GM21529 (cell line): Measurements from ENCODE around the gene ADGRL3.

Source experiments
- ATAC-seq: cut with Tn5 transposase; IDR thresholded peaks from one replicate; pipeline ENCODE4 v1.9.1; 2021; ENCODE audit not compliant: unreplicated experiment

The ADGRL3 gene

DNA sequence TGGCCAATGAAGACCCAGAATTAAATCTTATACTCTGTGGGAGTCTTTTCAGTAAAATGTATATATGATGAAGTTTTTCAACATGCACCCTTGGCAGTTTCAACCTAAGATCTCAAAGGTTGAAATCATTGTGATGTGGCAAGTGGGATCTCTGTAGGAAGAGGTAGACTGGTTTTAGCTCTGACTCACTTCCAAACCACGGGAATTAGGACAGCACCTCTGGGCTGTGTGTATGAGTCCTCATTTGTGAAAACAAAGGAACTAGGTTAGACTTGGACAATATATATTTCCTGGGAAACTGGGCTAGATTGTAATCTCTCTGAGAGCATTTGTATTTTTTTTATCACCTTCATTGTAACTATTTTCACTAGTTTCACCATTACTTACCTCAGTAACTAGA lies 333.0 kb downstream of the ADGRL3 start:
- no peak for ATAC-seq

DNA sequence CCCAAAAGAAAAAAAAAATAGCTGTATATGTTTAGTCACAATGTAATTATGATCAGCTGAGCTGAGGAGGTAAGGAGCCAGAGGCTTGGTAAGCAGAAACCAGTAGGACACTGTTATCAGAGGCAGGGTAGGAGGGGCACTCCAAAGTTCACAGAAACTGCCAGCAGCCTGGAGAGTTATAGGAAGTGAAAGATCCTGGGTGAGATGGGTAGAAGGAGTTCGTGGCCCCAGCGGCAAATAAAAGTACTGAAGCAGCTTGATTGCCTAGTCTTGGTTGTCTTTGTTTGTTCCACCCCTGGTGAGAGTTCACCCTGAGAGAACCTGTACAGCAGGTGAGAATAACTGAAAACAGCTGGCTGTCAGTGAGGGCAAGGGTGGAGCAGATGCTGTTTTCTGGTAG lies 340.8 kb downstream of the ADGRL3 start:
- no peak for ATAC-seq

DNA sequence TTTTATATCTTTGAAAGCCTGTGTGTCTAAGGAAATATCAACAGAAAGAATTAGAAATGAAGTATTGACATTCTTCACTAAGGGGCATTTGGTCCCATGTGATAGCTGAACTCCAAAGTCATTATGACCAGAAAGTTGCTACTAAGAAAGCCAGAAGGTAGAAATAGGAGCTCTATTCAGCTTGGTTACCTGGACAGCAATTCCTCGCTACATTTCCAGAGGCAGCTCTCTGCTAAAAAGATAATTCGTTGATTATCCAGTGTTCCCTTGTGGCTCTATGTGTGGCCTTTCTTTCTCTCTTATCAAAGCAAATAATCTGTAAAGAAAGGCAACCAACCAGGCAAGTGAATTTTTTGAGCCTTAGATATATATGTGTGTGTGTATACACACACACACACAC lies 341.3 kb downstream of the ADGRL3 start:
- no peak for ATAC-seq

DNA sequence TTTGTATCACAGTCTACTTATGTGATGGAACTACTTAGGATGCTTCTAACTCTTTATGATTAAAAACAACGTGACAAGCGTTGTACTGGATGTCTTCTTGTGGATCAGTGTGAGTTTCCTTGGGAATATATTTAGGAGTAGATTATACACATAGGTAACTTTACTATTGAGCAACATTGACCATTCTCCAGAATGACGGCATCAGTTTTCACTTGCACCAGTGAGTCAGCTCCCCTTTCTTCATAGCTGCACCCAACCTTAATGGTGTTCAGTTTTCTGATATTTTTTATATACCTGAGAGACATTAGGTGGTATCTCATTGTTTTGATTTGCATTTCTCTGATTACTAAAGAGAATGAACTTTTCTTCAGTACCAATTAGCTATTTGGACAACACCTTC lies 343.9 kb downstream of the ADGRL3 start:
- ATAC-seq: no peak

DNA sequence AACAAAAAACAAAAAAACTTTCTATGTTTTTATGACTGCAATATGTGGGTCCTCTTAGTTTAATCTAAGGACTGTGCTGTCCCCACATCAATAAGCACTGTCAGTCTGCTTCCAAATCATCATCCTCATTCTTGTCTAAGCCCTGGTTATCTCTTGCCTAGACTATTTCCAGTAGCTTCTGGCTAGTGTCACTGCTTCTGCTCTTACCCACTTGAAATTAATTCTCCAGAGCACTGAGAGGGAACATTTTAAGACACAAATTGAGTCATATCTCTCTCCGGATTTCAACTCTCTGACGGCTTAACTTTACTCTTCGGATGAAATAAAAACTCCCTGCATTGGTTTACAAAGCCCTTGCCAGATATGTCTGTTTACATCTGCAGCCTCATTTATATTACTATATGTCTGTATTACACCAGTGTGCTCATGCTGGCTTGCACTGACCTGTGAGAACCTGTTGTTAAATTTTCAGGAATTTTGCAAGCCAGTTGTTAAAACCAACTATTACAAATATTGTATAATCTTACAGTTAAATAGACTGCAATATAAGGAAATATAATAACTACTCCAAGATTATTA lies 345.9 kb downstream of the ADGRL3 start:
- no peak for ATAC-seq

DNA sequence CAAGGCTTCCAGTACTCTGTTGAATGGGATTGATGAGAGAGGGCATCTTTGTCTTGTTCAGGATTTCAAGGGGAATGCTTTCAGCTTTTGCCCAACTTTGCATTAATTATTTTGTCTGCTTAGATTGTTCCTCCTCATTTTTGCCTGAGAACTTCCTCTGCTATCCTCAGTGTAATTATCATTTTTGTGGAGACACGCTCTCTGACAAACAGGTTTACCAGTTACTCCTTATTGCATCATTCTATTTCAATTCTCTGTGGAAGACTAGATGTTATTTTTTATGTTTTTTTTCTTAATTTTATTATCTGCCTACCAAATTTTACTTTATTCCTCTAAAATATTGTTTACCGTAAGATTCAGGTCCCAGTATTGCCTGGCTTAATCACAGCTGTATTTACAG lies 349.2 kb downstream of the ADGRL3 start:
- no peak for ATAC-seq

DNA sequence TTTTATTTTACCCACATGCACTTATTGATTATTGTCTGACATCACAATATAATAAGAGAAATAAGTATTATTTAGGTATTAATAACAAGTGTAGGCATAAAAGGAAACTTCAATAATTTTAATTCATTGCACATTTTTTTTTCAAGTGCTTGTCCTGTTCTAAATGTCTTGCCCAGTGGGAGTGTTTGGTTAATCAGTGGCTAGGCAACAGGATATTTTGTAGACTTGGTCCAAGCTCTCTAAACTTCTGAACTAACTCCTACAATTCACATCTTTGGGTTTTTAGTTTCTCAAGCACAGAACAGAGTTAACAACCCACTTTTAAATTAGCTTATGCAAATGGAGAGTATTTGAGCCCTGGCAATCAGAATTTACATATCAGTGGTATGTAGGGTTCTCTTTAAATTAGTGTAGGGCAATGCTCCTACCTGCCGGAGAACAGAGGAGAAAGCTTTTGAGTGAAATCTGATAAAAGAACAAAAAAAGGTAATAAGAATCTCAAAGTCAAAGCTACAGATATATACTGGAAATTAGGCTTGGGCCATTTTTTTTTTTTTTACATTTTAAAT lies 353.5 kb downstream of the ADGRL3 start:
- ATAC-seq: no peak

DNA sequence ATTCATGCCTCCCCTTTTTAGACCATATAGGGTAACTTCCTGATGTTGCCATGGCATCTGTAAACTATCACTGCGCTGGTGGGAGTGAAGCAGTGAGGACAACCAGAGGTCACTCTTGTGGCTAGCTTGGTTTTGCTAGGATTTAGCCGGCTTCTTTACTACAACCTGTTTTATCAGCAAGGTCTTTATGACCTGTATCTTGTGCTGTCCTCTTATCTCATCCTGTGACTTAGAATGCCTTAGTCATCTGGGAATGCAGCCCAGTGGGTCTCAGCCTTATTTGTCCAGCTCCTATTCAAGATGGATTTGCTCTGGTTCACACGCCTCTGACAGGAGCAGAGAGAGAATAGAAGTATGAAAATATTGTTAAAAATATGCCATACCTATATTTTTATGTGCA lies 355.7 kb downstream of the ADGRL3 start:
- ATAC-seq: no peak

DNA sequence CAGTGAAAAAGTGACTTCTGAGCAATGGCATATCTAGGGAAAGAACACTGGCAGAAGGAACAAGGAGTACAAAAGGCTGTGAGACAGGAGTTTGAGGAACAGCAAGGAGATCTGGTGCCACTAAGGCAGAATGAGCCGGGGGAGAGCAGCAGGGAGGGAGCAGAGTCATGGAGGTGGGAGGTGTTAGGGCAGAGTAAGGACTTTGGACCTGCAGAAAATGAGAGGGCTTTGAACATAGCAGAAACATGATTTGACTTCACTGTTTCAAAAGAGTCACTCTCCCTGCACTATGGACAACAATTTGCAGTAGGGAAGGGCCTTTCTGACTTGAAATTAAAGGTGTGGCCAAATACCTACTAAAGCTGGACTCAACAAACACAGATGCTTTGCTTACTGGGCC lies 356.2 kb downstream of the ADGRL3 start:
- ATAC-seq: no peak

DNA sequence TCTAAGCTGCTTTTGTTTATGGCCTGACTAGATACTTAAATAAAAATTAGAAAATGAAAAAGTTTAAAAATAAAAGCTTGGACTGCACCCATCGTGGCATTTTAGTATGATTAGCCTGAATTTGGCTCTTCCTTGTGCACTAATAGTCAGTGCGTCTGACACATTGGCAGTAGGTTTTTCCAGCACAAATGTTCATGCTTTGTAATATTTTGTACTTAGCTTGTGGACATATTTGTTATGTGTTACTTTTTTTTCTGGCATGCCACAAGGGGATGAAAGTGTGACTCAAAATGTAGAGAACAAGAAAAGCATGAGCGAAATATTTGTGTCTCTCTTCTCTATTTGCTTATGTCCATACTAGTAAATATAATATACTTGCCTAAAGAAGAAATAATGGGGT lies 359.3 kb downstream of the ADGRL3 start:
- no peak for ATAC-seq

DNA sequence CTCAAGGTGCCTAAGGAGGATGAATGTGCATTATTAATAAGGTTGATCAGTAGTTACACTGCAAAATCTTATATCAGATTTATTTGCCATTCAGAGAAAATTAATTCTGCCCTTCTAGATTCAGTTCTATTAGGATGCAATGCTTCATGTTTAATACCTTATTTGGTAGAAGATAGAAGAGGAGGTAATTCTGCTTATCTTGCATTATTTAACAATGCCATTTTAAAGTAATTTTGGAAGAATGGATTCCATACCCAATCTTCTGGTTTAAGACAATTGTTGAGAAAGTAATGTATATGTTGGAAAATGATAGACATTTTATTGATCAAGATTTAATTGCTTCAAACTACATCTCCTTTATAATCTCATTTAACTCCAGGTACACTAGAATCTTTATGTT lies 360.9 kb downstream of the ADGRL3 start:
- ATAC-seq: no peak

DNA sequence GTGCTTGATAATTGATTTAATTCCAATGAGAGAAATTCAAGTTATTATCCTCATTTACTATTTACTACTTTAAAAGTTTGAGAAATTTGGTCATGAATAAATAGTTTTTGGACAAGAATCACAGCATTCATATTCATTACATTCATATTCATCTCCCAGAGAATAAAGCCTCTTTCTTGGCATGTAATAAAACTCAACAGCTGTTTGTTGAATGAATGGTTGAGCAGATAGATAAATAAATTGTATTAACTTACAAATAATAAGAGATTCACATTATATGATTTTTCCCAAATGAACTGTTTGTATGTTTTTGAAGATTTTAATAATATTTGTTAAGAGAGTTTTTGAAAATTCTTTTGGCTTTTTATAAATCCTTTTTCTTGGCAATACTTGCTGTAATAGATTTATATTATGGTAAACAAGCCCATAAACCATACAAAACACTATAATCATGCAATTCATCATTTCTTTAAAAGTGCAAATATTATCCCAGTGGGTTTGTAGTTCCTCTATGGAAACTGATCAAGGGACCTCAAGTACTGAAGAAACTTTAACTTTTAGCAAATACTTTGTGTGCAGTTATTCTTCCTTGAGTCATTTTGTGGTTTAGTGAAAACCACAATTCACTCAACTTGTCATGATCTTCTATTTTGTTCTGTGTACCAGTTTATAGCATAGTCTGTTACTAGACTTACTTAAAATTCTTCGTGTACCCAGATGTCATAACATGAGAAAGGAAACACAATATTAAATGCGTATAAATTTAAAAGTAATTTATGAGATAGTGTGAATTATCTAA lies 371.8 kb downstream of the ADGRL3 start:
- ATAC-seq: no peak

DNA sequence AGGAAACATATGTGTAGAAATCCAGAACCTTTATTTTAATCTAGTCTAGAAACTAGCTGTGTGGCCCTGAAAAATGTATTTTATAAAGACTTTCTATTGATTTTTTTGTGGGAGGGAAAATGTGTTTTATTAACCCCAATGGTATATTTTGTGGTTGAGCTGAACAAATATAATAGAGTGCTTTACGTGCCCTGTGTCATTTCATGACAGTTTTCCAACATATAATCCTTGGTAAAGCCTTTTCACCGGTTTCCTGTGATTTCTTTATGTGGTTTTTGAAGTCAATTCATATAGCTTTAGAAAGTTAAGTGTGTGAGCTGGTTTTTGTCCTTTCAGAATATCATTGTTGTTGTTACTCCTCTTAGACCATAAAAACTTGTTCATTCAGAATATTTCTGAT lies 375.7 kb downstream of the ADGRL3 start:
- ATAC-seq: no peak

DNA sequence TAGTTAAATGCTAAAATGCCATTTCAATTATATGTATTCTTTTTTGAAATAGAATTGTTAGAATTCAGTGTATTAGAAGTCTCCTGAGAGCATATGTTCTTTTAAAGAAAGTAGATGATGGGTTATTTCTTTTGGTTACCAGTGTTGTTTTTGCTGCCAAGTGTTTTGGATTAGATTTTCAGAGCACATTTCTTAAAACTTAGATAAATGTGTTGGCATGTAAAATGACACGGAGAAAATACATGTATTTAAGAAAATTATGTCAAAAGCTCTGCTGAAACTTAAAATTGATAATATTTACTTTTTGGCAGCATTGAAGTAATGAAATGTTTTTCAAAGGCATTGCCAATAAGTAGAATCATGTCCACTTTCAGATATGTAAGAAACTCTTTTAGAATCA lies 379.7 kb downstream of the ADGRL3 start:
- ATAC-seq: no peak

DNA sequence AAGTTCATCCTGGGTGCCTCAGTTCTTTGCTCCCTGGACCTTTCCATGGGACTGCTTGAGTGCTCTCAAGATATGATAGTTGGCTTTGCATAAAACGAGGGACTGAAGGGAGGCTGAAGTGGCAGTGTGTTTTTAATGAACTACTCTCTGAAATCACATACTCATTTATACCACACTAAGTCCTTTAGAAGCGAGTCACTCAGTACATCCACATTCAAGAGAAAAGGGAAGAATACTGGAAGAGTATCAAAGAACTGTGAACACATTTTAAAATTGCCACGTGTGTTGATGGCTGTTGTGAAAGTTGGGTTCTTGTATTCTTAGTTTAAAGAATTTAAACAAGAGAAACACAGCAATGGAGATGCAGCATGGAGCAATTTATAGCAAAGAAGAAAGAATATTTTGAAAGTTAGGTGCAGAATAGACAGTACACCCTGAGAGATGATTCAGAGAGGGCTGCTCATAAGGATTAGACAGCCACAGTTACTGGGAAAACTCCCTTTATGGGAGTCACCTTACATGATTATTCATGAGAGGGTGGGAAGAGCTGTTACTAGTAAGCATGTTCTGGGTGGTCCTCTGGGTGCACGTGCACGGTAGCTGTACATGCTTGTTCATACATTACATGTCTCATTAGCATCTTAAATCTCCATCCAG lies 380.7 kb downstream of the ADGRL3 start:
- no peak for ATAC-seq

DNA sequence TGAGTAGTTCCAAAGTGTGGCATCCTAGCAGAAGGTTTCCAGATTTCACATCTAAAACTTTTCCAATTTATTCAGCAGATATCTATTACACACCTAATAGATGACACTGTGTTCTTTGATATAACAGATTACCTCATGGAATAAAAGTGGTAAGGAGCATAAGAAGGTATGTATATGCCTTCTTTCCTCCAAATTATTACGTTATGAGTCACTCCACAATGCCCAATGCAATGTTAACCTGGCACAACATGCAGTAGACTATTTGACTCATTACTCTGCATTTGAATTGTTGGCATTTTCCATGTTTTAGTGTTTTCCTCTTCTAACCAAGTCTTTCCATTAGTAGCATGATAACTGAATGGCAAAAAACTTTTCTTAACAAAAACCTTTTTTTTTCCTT lies 383.6 kb downstream of the ADGRL3 start:
- no peak for ATAC-seq

DNA sequence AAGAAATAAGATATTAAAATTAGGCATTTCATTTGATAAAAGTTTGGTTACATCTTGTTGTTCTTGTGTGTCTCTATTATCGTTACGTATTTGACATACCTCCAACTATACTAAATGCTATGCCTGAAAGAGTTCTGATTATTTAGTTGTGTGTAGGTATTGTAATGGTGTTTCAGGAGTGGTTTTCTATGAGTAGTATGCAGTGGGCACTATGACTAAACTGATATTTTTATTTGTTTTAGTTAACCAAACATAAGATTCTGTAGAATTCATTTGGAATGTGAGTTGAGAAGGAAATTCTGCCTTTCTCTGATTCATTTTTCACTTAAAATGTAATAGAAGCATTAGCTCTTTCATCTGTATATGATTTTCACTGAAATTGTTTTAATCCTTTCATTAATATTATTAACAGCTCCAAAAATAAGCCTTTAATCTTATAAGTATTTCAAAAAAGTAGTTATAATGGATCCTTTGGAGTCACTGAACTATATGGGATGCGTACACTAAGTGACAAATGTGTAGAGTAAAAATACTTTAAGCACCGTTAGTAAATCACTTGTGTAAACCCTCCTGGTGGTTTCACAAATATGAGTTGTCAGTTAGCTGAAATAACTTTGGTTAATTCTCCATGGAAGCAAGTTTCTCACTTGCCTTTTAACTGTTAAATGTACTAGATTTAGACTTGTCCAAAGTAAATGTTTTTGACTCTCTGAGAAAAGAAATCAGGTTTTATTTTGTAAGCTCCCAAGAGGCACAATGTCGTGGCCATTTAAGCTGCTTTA lies 388.7 kb downstream of the ADGRL3 start:
- ATAC-seq: no peak

DNA sequence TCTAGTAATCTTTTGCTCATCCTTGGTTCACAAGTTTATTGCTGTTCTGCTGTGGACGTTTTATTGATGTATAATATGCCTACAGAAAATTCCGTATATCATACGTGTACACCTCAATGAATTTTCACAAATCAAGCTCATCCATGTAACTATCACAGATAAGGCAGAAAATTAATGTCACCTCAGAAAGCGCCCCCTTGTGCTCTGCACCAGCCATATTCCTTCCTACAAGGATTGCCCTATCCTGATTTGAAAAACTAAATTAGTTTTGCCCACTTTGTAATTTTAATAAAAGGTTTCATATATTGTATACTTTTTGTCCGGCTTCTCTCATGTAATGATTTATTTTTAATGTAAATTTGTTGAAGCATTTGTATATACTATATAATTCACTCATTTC lies 390.8 kb downstream of the ADGRL3 start:
- ATAC-seq: no peak

DNA sequence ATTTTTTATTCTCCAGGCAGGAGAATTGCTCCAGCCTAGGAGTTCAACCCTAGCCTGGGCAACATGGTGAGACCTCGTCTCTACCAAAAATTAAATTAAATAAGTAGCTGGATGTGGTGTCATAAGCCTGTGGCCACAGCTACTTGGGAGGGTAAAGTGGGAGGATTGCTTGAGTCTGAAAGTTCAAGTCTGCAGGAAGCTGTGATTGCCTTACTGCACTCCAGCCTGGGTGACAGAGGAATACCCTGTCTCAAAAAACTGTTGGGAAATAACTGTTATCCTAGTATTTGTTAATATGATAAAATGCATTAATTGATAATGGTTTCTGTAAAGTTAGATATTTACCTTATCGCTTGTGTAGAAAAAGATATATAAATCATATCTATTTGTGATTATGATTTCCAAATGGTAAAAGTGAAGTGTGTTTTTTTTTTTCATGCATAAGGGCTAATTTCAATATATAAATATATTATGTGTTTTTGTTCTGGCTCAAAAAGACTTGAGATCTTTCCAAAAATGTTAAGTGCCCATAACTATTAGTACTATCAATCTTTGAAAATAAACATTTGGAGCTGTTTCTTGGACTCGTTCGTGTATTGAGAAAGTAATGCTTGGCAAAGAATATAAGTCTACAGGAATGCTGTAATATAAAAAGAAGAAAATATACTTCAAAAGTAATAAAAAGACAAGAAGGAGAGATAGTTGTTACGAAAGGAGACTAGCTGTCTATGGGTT lies 396.6 kb downstream of the ADGRL3 start:
- ATAC-seq: no peak

DNA sequence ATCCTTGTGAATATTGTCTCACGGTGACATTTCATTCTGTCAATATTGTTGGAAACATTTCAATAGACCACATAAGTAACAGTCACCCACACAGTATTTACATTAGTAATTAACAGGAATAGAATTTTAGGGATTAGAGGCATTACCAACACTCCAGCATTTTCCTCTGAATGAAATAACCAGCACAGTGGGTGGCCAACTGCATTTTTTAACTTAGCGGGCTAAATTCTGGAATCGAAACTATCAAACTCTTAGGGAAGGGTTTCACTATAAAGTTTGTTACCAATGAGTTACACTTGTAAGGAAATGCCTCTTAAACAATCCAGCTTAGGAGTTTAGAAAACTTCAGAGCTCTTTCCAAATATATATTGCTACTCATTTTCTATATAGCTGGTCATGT lies 403.0 kb downstream of the ADGRL3 start:
- no peak for ATAC-seq

DNA sequence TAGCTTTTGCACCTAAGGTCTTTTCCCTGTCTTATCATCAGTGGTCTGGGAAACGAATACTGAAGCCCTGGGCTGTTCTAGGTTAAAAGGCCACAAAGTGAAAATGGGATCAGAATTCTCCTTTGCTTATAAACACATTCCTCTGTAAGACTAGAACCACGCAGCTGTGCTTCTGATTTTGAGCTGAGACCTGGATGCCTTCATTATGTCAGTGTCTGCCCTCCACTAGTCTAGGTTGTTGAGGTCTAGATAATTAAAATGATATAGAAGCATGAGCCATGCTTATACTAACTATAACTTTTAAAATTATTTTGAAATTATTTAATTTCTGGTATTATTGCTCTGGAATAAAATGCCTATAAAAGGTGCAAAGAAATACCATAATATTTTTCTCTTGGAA lies 403.9 kb downstream of the ADGRL3 start:
- ATAC-seq: no peak
